GM21619 (cell line): ENCODE results near the gene DYNC1H1.
"Not testable (repeated sequence)": the region's sequence is repeated elsewhere in the genome, so short reads cannot be mapped to it uniquely, and the experiment has no call there.

Experiments used
- ATAC-seq: cut with Tn5 transposase; IDR thresholded peaks from one replicate; pipeline ENCODE4 v1.9.1; 2021; ENCODE audit not compliant: unreplicated experiment

Gene DYNC1H1

DNA sequence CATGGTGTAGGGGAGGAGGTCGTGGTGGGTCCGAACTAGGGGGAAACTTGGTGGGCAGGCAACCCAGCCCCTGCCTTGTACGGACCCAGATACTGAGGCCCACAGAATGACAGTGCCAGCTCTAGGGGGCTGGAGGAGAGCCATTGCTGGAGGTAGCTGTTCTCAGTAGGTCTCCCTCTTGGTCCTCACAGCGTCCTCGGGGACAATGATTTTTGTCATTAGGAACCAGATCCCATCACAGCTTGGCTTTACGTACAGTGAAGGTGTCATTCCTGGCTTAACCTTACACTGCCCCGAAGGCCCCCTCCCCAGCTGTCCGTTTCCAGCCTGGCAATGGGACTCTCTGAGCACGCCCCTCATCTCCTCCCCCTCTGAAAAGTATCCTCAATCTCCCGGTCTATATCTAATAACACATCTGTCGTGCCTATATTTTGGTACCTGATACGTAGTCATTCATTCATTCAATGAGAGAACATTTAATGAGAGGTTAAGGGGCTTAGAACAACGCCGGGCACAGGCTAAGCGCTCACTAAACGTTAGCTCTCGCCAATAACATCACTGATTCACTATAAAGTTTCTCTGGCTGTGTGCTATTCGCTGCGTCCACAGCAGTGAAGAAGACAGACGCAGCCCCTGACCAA lies 597 bp upstream of the DYNC1H1 start:
- ATAC-seq = no peak

DNA sequence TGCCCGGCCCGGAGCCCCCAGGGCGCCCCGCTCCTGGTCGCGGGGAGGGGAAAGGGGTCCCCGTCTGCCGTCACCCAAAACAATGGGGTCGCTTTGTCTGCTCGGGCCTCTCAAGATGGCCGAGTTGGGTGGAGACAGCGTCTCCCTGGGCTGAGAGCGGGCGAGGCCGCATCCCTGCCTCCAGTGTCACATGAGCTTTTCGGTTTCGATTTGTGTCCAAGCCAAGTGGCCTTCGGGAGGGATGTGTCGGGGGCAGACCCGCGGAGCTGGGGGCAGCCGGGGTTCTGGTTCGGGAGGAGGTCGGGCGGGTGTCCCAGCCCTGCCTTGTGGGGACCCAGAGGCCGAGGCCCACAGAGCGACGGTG lies 790 bp downstream of the DYNC1H1 start:
- peak; percentile 38 for ATAC-seq

DNA sequence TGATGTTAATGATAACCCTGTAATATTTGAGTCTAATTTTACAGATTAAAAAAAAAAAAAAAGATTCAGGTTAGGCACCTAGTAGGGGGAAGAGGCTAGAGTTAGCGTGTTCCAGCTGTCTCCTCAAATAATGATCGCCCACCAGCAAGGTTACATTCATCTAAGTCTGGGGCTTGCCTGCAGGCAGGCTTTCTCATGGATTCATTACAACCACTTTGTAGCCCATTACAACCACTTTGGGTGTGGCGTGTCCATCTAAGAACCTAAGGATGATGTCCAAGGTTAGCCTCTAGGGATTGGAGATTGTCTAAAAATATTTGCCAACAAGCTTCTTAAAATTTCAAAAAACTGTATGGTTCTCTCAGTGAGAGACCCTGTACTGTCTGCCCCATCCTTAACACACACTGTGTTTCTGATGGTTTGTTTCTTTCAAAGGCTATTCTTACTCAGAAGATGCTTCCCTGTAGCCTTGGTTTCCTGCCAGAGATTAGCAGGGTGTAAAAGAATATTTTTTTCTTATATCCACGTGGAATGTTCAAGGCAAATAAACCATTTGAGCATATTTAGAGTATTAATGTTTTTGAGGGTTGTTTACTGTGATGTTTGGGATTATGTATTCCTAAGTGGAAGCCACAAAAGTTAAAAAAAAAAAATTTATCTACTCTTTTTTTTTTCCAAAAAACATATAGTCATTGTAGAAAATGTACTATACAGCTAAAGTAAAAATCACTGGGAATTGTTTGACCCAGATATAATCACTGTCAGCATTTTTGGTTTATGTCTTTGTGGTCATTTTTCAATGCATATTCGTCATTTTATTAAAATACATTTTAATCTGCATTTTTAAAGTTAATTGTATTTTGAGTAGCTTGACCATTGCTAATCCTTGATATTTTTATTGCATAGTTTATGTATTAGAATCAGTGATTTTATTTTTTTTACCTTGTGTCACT lies 1.7 kb downstream of the DYNC1H1 start:
- no peak for ATAC-seq

DNA sequence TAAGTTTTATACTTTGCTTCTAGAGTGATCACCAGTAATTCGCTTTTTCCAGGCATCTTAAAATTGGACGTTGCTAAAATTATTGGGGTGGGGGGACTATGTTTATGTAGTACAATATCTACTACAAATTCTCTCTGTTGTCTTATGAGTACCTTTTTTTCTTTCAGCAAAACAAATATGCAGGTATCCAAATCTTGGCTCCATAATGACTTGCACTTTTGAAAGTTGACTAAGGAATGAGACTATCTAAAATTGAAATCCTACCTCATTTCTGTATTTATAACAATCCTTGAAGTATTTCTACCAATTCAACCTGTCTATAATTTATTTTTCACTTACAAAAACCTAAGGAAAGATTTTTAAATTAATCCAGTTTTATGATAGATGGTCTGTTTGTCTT lies 2.4 kb downstream of the DYNC1H1 start:
- no peak for ATAC-seq

- ATAC-seq = no peak
These were observed 3.8 kb downstream of the DYNC1H1 start for GRCh38 chr14:101968186-101968585.

DNA sequence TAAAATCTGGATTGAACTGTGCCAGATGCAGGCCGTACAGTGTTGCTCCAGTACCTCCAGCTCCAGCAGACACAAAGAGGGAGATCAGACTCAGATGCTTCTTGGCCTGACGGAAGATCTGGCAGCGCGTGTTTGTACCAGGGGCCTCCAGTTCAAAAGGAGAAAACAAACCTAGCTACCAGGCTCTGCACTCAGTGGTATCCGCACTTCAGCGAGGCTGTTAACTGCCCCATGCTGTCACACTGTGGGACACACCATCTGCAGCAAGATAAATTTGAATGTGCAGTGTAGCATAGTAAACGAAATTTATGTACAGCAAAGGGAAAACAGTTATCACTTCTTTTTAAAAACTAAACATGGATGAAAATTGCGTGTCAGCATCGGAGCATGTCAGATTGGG lies 5.1 kb downstream of the DYNC1H1 start:
- ATAC-seq = no peak

DNA sequence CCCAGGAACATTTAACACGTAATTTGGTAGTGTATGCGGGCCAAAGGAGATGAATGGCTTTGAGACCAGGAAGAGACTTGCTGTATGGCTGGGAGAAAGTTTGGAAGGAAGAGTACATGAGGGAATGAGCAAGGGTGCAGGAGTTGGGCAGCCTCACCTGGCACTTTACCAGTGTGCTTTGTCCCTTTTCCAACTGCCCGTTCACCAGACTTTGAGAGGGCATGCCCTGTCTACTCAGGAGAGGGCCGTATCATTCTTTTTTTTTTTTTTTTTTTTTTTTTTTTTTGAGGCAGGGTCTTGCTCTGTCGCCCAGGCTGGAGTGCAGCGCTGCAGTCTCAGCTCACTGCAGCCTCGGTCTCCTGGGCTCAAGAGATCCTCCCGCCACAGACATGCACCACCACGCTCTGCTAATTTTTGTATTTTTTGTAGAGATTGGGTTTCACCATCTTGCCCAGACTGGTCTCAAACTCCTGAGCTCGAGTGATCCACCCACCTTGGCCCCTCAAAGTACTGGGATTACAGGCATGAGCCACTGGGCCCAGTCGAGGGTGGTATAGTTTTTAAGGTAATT lies 6.5 kb downstream of the DYNC1H1 start:
- no peak for ATAC-seq

DNA sequence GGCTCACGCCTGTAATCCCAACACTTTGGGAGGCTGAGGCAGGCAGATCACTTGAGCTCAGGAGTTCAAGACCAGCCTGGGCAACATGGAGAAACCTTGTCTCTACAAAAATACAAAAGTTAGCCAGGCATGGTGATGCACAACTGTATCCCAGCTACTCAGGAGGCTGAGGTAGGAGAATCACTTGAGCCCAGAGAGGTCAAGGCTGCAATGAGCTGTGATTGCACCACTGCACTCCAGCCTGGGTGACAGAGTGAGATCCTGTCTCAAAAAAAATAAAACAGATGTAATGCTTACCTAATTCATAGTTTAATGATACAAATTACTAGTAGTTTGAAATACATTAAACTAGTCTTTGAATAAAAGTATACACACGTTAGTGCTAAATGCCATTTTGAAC lies 7.1 kb downstream of the DYNC1H1 start:
- not testable (repeated sequence) for ATAC-seq

GRCh38 chr14:101972126-101972866 lies 7.9 kb downstream of the DYNC1H1 start:
- no peak for ATAC-seq

DNA sequence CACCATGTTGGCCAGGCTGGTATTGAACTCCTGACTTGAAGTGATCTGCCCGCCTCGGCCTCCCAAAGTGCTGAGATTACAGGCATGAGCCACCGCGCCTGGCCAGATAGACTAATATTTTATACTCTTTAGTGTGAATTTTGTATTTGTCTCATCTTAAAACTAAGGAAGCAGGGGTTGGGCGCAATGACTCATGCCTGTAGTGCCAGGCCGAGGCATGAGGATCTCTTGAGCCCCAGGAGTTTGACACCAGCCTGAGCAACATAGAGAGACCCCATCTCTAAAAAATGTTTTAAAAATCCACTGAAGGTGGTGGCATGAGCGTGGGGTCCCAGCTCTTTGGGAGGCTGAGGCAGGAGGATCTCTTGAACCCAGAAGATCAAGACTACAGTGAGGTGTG lies 9.0 kb downstream of the DYNC1H1 start:
- ATAC-seq = no peak

DNA sequence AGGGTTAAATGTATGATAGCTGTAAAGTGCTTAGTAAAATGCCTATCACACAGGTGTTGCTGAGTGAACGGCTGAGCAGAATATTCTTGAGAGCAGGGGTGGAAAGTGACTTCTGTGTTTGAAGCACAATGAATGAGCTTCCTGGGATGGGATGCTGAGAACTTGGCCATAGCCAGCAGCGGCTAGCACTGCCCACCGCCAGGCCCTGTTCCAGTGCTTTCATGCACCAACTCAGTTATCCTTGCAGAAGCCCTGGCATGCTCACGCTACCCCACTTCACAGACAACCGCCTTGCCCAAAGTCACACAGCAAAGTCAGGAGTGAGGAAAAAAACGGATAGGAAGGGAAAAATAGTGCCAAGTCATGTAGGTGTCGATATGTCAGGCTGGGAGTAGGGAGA lies 10.9 kb downstream of the DYNC1H1 start:
- ATAC-seq = no peak

- ATAC-seq = no peak
These were observed 13.1 kb downstream of the DYNC1H1 start for GRCh38 chr14:101977311-101978071.

GRCh38 chr14:101979666-101980065 lies 15.3 kb downstream of the DYNC1H1 start:
- no peak for ATAC-seq

DNA sequence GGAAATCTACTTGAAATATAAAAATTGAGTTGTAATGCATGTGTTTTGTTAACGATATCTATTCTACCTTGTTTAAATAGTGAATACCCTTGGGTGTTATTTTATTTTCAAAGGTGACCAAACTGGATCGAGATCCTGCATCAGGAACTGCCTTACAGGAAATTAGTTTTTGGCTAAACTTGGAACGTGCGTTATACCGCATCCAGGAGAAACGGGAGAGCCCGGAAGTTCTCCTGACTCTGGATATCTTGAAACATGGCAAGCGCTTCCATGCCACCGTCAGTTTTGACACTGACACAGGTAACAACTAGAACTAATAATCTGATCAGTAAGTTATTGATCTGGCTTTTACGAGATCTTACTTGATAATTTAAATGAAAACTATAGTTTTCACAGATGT lies 15.9 kb downstream of the DYNC1H1 start:
- no peak for ATAC-seq

DNA sequence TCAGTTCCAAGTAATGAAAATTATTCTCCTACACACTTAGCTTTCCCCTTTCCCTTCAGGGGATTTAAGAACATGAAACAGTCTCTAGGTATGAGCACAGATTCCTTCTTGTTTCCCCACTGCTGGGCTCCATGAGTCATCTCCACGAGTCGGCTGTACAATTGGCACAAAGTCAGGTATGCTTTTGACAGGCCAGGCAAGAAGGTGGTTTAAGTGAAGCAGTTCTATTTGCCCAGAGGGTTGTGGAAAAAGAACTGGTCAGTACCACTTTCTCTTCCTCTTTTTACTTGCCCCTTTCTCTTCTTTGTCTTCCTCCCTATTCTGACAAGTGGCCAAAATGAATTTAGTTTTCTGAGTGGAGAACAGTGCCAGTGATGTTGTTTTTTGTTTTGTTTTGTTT lies 16.3 kb downstream of the DYNC1H1 start:
- peak; percentile 91 for ATAC-seq

- ATAC-seq = no peak
These were observed 18.2 kb downstream of the DYNC1H1 start for GRCh38 chr14:101982621-101983020.

DNA sequence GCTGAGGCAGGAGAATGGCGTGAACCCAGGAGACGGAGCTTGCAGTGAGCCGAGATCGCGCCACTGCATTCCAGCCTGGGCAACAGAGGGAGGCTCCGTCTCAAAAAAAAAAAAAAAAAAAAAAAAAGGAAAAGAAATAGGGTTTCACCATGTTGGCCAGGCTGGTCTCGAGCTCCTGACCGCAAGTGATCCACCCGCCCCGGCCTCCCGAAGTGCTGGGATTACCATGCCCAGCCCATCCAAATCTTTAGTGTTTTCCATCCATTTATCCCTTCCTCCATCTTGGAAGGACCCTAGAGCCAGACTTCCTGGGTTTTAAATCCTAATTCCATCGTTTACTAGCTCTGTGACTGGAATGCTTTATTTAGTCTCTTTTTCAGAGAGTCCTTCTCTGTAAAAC lies 20.5 kb downstream of the DYNC1H1 start:
- ATAC-seq = not testable (repeated sequence)

- ATAC-seq = no peak
These were observed 21.6 kb downstream of the DYNC1H1 start for GRCh38 chr14:101985957-101986356.

DNA sequence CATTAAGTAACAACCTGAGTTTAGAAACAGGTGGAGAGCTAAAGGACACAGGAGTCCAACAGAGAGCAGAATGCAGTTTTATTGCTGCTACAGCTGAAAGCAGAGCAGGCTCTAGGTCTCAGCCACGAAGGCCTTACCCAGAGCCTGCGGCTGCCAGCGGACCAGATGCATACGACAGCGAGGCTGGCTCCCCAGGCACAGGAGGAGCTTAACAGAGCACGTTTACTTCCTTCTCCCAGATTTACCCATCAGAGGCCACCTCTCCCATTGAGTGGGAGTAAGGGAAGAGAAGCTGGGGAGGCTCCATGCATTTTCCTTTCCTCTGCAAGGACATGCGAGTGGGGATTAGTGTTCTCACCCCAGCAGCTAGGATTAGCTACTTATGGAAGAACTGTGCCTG lies 22.6 kb downstream of the DYNC1H1 start:
- ATAC-seq = no peak

- ATAC-seq = no peak
These were observed 24.0 kb downstream of the DYNC1H1 start for GRCh38 chr14:101988377-101988776.

GRCh38 chr14:101991352-101991751 lies 27.0 kb downstream of the DYNC1H1 start:
- no peak for ATAC-seq
